CD4-positive, alpha-beta T cell treated with Interleukin-6 for 4 hours (primary cell): Measurements from ENCODE around the gene CYTH4.
"Not testable (repeated sequence)": the region's sequence is repeated elsewhere in the genome, so short reads cannot be mapped to it uniquely, and the experiment has no call there.

ENCODE experiments used
- DNase-seq: peaks from one replicate; pipeline ENCODE4 v3.0.0-alpha.2; 2020; ENCODE audit warnings: mixed read lengths

Gene CYTH4

GRCh38 chr22:37312549-37313183 is 30.4 kb downstream of the CYTH4 start:
- DNase-seq: peak; percentile 34

GRCh38 chr22:37313376-37314314 is 31.3 kb downstream of the CYTH4 start:
- no peak for DNase-seq

GRCh38 chr22:37314315-37315074 is 32.2 kb downstream of the CYTH4 start:
- peak; percentile 40 for DNase-seq

GRCh38 chr22:37316405-37316804 is 34.1 kb downstream of the CYTH4 start:
- no peak for DNase-seq

- peak; percentile 85 for DNase-seq
Observed at GRCh38 chr22:37316875-37317371, 34.6 kb downstream of the CYTH4 start.

- no peak for DNase-seq
Observed at GRCh38 chr22:37317698-37318210, 35.4 kb downstream of the CYTH4 start.

- no peak for DNase-seq
Observed at GRCh38 chr22:37318364-37319109, 36.2 kb downstream of the CYTH4 start.

- DNase-seq: no peak
Observed at GRCh38 chr22:37319469-37319868, 37.2 kb downstream of the CYTH4 start.

GRCh38 chr22:37320726-37321677 is 38.7 kb downstream of the CYTH4 start:
- DNase-seq: no peak

- no peak for DNase-seq
Observed at GRCh38 chr22:37324340-37325038, 42.2 kb downstream of the CYTH4 start.

GRCh38 chr22:37325039-37325395 is 42.7 kb downstream of the CYTH4 start:
- no peak for DNase-seq

GRCh38 chr22:37326726-37327125 is 44.4 kb downstream of the CYTH4 start:
- no peak for DNase-seq

- DNase-seq: no peak
Observed at GRCh38 chr22:37328017-37328416, 45.7 kb downstream of the CYTH4 start.

GRCh38 chr22:37328538-37329237 is 46.4 kb downstream of the CYTH4 start:
- not testable (repeated sequence) for DNase-seq

- DNase-seq: no peak
Observed at GRCh38 chr22:37329238-37330140, 47.2 kb downstream of the CYTH4 start.

GRCh38 chr22:37330200-37331033 is 48.1 kb downstream of the CYTH4 start:
- DNase-seq: peak; percentile 42

- no peak for DNase-seq
Observed at GRCh38 chr22:37331034-37331428, 48.7 kb downstream of the CYTH4 start.
